Breast epithelium (tissue), 4 donors: Measurements from ENCODE around the gene IFI16. TPM values are rescaled to one million over a fixed set of nuclear protein-coding genes. Genes with fewer than 3 reads are reported as not detected.

Source experiments
- DNase-seq, 2 donors: peaks; one replicate each; pipeline ENCODE4 v3.0.0-alpha.2; 2019; ENCODE audit warnings: low spot score in 2 of 2
- H3K27ac ChIP-seq, 2 donors: fragments of 200-600 bp; sonication (generic) in 1 of 2; one replicate each; pipeline ENCODE4 v1.5.1; 2016 to 2019; ENCODE audit warnings: mild to moderate bottlenecking in 1 of 2
- H3K27me3 ChIP-seq, 2 donors: fragments of 200-600 bp; sonication (generic) in 1 of 2; one replicate each; pipeline versions ENCODE4 v1.5.1 to v1.6.0; 2017 to 2019; ENCODE audit warnings: control low read depth in 1 of 2, mild to moderate bottlenecking in 1 of 2
- H3K36me3 ChIP-seq: fragments of 200-600 bp; one replicate; pipeline ENCODE4 v1.5.1; 2019
- H3K4me1 ChIP-seq, 2 donors: fragments of 200-600 bp; sonication (generic); one replicate each; pipeline ENCODE4 v1.5.1; 2016 to 2019; ENCODE audit warnings: control low read depth in 1 of 2
- H3K4me3 ChIP-seq, 3 donors: fragments of 200-600 bp; sonication (generic); 1 replicate in 2 of 3; 2 replicates in 1 of 3; pipeline ENCODE4 v1.5.1; 2016 to 2019; ENCODE audit warnings: mild to moderate bottlenecking in 3 of 3, moderate library complexity in 2 of 3
- H3K9me3 ChIP-seq, 2 donors: fragments of 200-600 bp; sonication (generic) in 1 of 2; one replicate each; pipeline ENCODE4 v1.5.1; 2016 to 2019; ENCODE audit warnings: control low read depth in 1 of 2
- CTCF ChIP-seq, 3 donors: fragments of 450-650 bp; IDR thresholded peaks; one replicate each; pipeline ENCODE4 v1.5.1; 2016 to 2017; ENCODE audit warnings: antibody characterized with exemption in 3 of 3, mild to moderate bottlenecking in 3 of 3, moderate library complexity in 3 of 3
- POLR2A ChIP-seq: fragments of 450-650 bp; IDR thresholded peaks from one replicate; pipeline ENCODE4 v1.6.1; 2016; ENCODE audit warnings: antibody characterized with exemption, mild to moderate bottlenecking, moderate library complexity
- POLR2AphosphoS5 ChIP-seq, 3 donors: sonication (generic); formaldehyde crosslinking; IDR thresholded peaks; one replicate each; pipeline ENCODE4 v1.6.1; 2017; ENCODE audit warnings: antibody characterized with exemption in 3 of 3
- intact Hi-C: fragments of 100-400 bp; cut with DNase I; formaldehyde crosslinking; loops from one replicate; pipeline ENCODE4 v1.15.1; 2023; ENCODE audit warnings: low total_unique reads
- total RNA-seq, 3 donors: library from RNA; depleted of rRNA; stranded (reverse); fragments of >200 nt; gene quantifications; one replicate each; pipeline ENCODE4 v1.1.0, GENCODE V29; 2016

IFI16 gene
- total RNA-seq, 3 donors from 2014 or later, result 96.2 to 132 (median 109) TPM

GRCh38 chr1:158972841-158973240 is 36.9 kb upstream of the IFI16 start:
- intact Hi-C loops, result no loop called here
- no peaks in the 10 kb centered on the region for H3K36me3 ChIP-seq
- H3K27ac ChIP-seq, result no peak overlapping the region
- H3K4me3 ChIP-seq, result no peak overlapping the region
- no peaks in the 10 kb centered on the region for H3K9me3 ChIP-seq
- H3K4me1 ChIP-seq, result no peaks in the 10 kb centered on the region
- no peaks in the 10 kb centered on the region for H3K27me3 ChIP-seq
- no peak for DNase-seq
- TF ChIP-seq POLR2A (no peak), POLR2AphosphoS5 (IDR thresholded peaks at IDR 0.05) (no peak), CTCF (IDR thresholded peaks at IDR 0.05) (no peak)

GRCh38 chr1:158976219-158976618 is 33.5 kb upstream of the IFI16 start:
- peaks cover 0 to 5% of the 10 kb centered on the region in 2 donors for H3K9me3 ChIP-seq
- TF ChIP-seq CTCF (IDR thresholded peaks at IDR 0.05) (no peak), POLR2A (no peak), POLR2AphosphoS5 (IDR thresholded peaks at IDR 0.05) (no peak)
- H3K4me3 ChIP-seq, result no peak overlapping the region
- H3K36me3 ChIP-seq, result no peaks in the 10 kb centered on the region
- H3K27ac ChIP-seq, result no peak overlapping the region
- no peak for DNase-seq
- H3K27me3 ChIP-seq, result no peaks in the 10 kb centered on the region
- intact Hi-C loops, result no loop called here
- no peaks in the 10 kb centered on the region for H3K4me1 ChIP-seq

- DNase-seq, result no peak
- Histone ChIP-seq H3K9me3 (peaks cover 0 to 5% of the 10 kb centered on the region in 2 donors), H3K27me3 (no peaks in the 10 kb centered on the region), H3K4me3 (no peak overlapping the region), H3K27ac (no peak overlapping the region), H3K4me1 (no peaks in the 10 kb centered on the region), H3K36me3 (no peaks in the 10 kb centered on the region)
- intact Hi-C loops, result no loop called here
- no peak for TF ChIP-seq POLR2A
- TF ChIP-seq POLR2AphosphoS5 (IDR thresholded peaks at IDR 0.05), result no peak
- TF ChIP-seq CTCF (IDR thresholded peaks at IDR 0.05), result no peak
Observed at GRCh38 chr1:158978730-158979129, 31.0 kb upstream of the IFI16 start.

- no peak for DNase-seq
- intact Hi-C loops, result no loop called here
- H3K27me3 ChIP-seq, result no peaks in the 10 kb centered on the region
- H3K27ac ChIP-seq, result no peak overlapping the region
- H3K4me1 ChIP-seq, result no peaks in the 10 kb centered on the region
- TF ChIP-seq POLR2A, result no peak
- no peak for TF ChIP-seq CTCF (IDR thresholded peaks at IDR 0.05)
- no peak for TF ChIP-seq POLR2AphosphoS5 (IDR thresholded peaks at IDR 0.05)
- no peaks in the 10 kb centered on the region for H3K36me3 ChIP-seq
- H3K9me3 ChIP-seq, result peaks cover 0 to 5% of the 10 kb centered on the region in 2 donors
- no peak overlapping the region for H3K4me3 ChIP-seq
Observed at GRCh38 chr1:158979229-158979628, 30.5 kb upstream of the IFI16 start.

- Histone ChIP-seq H3K9me3 (peaks cover 0 to 5% of the 10 kb centered on the region in 2 donors), H3K27ac (no peak overlapping the region), H3K4me3 (no peak overlapping the region), H3K4me1 (no peaks in the 10 kb centered on the region), H3K36me3 (no peaks in the 10 kb centered on the region), H3K27me3 (no peaks in the 10 kb centered on the region)
- TF ChIP-seq CTCF (IDR thresholded peaks at IDR 0.05), result no peak
- no peak for TF ChIP-seq POLR2A
- TF ChIP-seq POLR2AphosphoS5 (IDR thresholded peaks at IDR 0.05), result no peak
- no peak for DNase-seq
- intact Hi-C loops, result no loop called here
Observed at GRCh38 chr1:158983235-158983634, 26.5 kb upstream of the IFI16 start.
